Smooth muscle cell (in vitro differentiated cells): ENCODE measurements around the gene TRIML2. TPM values are rescaled to one million over a fixed set of nuclear protein-coding genes. Genes with fewer than 3 reads are reported as not detected.

Experiments used
- DNase-seq: peaks from one replicate; lab custom pipeline; 2025; ENCODE audit not compliant: unreplicated experiment; lab: John Stamatoyannopoulos, UW
- H2AFZ ChIP-seq: fragments of 200-600 bp; sonication (generic); 2 replicates; pipeline ENCODE4 v1.6.0; 2016; ENCODE audit warnings: antibody characterized with exemption, low read depth, mild to moderate bottlenecking
- H3F3A ChIP-seq: fragments of 200-600 bp; sonication (generic); 2 replicates; pipeline ENCODE4 v1.6.0; 2017; ENCODE audit warnings: antibody characterized with exemption, low read depth
- H3K27ac ChIP-seq: fragments of 200-600 bp; sonication (generic); 2 replicates; pipeline ENCODE4 v1.5.1; 2016; ENCODE audit warnings: low read depth, mild to moderate bottlenecking
- H3K27me3 ChIP-seq: fragments of 200-600 bp; sonication (generic); 2 replicates; pipeline ENCODE4 v1.6.1; 2016; ENCODE audit warnings: low read depth, mild to moderate bottlenecking
- H3K36me3 ChIP-seq: fragments of 200-600 bp; sonication (generic); 2 replicates; pipeline ENCODE4 v1.5.1; 2016; ENCODE audit warnings: low read depth
- H3K4me1 ChIP-seq: fragments of 200-600 bp; sonication (generic); 2 replicates; pipeline ENCODE4 v1.5.1; 2016; ENCODE audit warnings: low read depth
- H3K4me2 ChIP-seq: fragments of 200-600 bp; sonication (generic); 2 replicates; pipeline ENCODE4 v1.6.0; 2016; ENCODE audit warnings: mild to moderate bottlenecking
- H3K4me3 ChIP-seq: fragments of 200-600 bp; sonication (generic); 2 replicates; pipeline ENCODE4 v1.5.1; 2016; ENCODE audit warnings: mild to moderate bottlenecking
- H3K79me2 ChIP-seq: fragments of 200-600 bp; sonication (generic); 2 replicates; pipeline ENCODE4 v1.6.0; 2016; ENCODE audit warnings: low read depth, mild to moderate bottlenecking
- H3K9ac ChIP-seq: fragments of 200-600 bp; sonication (generic); 2 replicates; pipeline ENCODE4 v1.6.0; 2016; ENCODE audit warnings: low read depth
- H3K9me3 ChIP-seq: fragments of 200-600 bp; sonication (generic); replicated peaks from 2 replicates; pipeline ENCODE4 v1.5.1; 2016; ENCODE audit warnings: low read depth
- H4K20me1 ChIP-seq: fragments of 200-600 bp; sonication (generic); 2 replicates; pipeline ENCODE4 v1.6.0; 2016; ENCODE audit warnings: low read depth
- WGBS: methylation state at CpG from one replicate; pipeline ENCODE4 v1.1.7; 2016; ENCODE audit warnings: low lambda C conversion rate; 5-methylcytosine and 5-hydroxymethylcytosine counted together
- polyA plus RNA-seq: library from polyadenylated mRNA; unstranded; fragments of >200 nt; fragmentation: Nextera tagmentation; extraction: Ambion mirVana; gene quantifications from 2 replicates; pipeline ENCODE4 v1.2.1, GENCODE V29; 2016
- total RNA-seq: library from RNA; depleted of rRNA; stranded (reverse); fragments of >200 nt; gene quantifications from 2 replicates; pipeline ENCODE4 v1.2.3, GENCODE V29; 2014
- TF ChIP-seq, protein P1 (sequence below): fragments of 200-600 bp; sonication (generic); IDR thresholded peaks from 2 replicates; pipeline ENCODE4 v1.5.1; 2017; ENCODE audit warnings: borderline replicate concordance, mild to moderate bottlenecking, antibody characterized with exemption; ENCODE audit not compliant: insufficient read depth, poor library complexity, severe bottlenecking

TRIML2 gene
- total and polyA plus RNA-seq, 2 experiments from 2014 or later, result 2.7 to 5.1 TPM

- Histone ChIP-seq H3K27me3 (no peaks in the 10 kb centered on the region), H3K27ac (no peak overlapping the region), H3F3A (no peaks in the 10 kb centered on the region), H3K4me2 (no peak overlapping the region), H3K79me2 (no peaks in the 10 kb centered on the region), H3K4me1 (no peaks in the 10 kb centered on the region), H3K4me3 (no peak overlapping the region), H3K9me3 (no peaks in the 10 kb centered on the region), H4K20me1 (no peaks in the 10 kb centered on the region), H3K9ac (no peak overlapping the region), H2AFZ (no peak overlapping the region), H3K36me3 (no peaks in the 10 kb centered on the region)
- 69% methylated on average over 11 of the region's 11 CpGs for WGBS
- TF ChIP-seq, protein P1, sequence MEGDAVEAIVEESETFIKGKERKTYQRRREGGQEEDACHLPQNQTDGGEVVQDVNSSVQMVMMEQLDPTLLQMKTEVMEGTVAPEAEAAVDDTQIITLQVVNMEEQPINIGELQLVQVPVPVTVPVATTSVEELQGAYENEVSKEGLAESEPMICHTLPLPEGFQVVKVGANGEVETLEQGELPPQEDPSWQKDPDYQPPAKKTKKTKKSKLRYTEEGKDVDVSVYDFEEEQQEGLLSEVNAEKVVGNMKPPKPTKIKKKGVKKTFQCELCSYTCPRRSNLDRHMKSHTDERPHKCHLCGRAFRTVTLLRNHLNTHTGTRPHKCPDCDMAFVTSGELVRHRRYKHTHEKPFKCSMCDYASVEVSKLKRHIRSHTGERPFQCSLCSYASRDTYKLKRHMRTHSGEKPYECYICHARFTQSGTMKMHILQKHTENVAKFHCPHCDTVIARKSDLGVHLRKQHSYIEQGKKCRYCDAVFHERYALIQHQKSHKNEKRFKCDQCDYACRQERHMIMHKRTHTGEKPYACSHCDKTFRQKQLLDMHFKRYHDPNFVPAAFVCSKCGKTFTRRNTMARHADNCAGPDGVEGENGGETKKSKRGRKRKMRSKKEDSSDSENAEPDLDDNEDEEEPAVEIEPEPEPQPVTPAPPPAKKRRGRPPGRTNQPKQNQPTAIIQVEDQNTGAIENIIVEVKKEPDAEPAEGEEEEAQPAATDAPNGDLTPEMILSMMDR, result no peak
- DNase-seq, result no peak
Measured at GRCh38 chr4:188143731-188144130, 34.3 kb upstream of the TRIML2 start.

GRCh38 chr4:188139671-188140070, 30.3 kb upstream of the TRIML2 start:
- H3K4me3 ChIP-seq, result no peak overlapping the region
- H3K4me2 ChIP-seq, result no peak overlapping the region
- no peaks in the 10 kb centered on the region for H3K27me3 ChIP-seq
- H3K4me1 ChIP-seq, result no peaks in the 10 kb centered on the region
- no peaks in the 10 kb centered on the region for H3K36me3 ChIP-seq
- H3K79me2 ChIP-seq, result no peaks in the 10 kb centered on the region
- no peak for DNase-seq
- H3K27ac ChIP-seq, result no peak overlapping the region
- WGBS, result 83% methylated on average over 19 of the region's 19 CpGs
- no peaks in the 10 kb centered on the region for H4K20me1 ChIP-seq
- TF ChIP-seq, protein P1, result no peak
- H3K9me3 ChIP-seq, result no peaks in the 10 kb centered on the region
- H2AFZ ChIP-seq, result no peak overlapping the region
- H3F3A ChIP-seq, result no peaks in the 10 kb centered on the region
- no peak overlapping the region for H3K9ac ChIP-seq

DNA sequence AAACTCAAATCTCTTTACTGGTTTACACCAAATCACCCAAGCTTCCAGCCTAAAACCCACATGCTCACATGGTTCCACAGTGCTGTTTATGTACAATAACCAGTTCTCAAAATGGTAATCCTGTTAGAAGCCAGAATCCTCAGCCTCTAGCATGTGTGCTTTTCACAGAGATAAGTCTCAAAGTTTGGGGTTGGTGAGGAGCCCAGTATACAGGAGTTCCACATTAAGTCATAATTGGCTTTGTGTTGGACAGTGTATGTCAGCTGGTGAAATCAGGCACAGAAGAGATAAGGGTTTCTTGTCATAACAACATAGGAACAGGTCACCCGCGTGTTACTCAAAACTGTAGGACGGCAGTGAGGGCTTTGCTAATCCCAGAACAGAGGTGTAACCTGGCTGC, 29.7 kb upstream of the TRIML2 start, which contains the start of gene TRIML1:
TRIML1 (plus strand) TSS at position 301 of the 400 bp plus-strand sequence. CDS start 118 bp downstream, outside the sequence.
- 96% methylated on average over 3 of the region's 3 CpGs for WGBS
- Histone ChIP-seq H3K4me2 (no peak within 1 kb of the TSS), H2AFZ (no peak within 1 kb of the TSS), H3K4me3 (no peak within 1 kb of the TSS), H3K4me1 (no peaks in the 10 kb centered on the region), H4K20me1 (no peaks in the 10 kb centered on the region), H3F3A (no peaks in the 10 kb centered on the region), H3K27ac (no peak within 1 kb of the TSS), H3K27me3 (no peaks in the 10 kb centered on the region), H3K36me3 (no peaks in the 10 kb centered on the region), H3K9ac (no peak within 1 kb of the TSS), H3K79me2 (no peaks in the 10 kb centered on the region), H3K9me3 (no peaks in the 10 kb centered on the region)
- TF ChIP-seq, protein P1, result no peak
- no peak for DNase-seq

DNA sequence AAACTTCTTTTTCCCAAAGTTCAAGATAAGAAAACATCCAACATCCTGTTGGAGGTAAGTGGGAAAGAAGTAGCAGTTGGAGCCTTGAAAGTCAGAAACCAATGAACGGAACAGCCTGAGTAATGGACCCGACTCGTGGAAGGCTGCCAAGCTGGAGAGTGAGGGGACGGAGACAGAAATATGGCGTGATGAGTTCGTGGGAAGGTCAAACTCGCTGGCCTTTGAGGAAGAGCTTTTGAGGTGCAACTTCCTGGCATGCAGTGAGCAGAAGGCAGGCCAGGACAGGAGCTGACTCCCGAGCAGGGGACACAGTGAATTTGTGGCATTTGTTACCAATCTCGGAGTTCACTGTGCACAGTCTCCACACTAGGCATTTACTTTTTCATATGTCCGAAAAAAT, 28.8 kb upstream of the TRIML2 start:
- no peaks in the 10 kb centered on the region for H3K9me3 ChIP-seq
- H3K4me3 ChIP-seq, result no peak overlapping the region
- no peaks in the 10 kb centered on the region for H3K36me3 ChIP-seq
- no peak overlapping the region for H3K27ac ChIP-seq
- TF ChIP-seq, protein P1, result no peak
- no peak for DNase-seq
- H3F3A ChIP-seq, result no peaks in the 10 kb centered on the region
- no peaks in the 10 kb centered on the region for H3K27me3 ChIP-seq
- no peaks in the 10 kb centered on the region for H3K79me2 ChIP-seq
- no peaks in the 10 kb centered on the region for H3K4me1 ChIP-seq
- WGBS, result 92% methylated on average over 10 of the region's 10 CpGs
- no peak overlapping the region for H3K9ac ChIP-seq
- no peak overlapping the region for H2AFZ ChIP-seq
- no peak overlapping the region for H3K4me2 ChIP-seq
- no peaks in the 10 kb centered on the region for H4K20me1 ChIP-seq
